ENCODE data around the gene LAMTOR3.

LAMTOR3 gene

DNA sequence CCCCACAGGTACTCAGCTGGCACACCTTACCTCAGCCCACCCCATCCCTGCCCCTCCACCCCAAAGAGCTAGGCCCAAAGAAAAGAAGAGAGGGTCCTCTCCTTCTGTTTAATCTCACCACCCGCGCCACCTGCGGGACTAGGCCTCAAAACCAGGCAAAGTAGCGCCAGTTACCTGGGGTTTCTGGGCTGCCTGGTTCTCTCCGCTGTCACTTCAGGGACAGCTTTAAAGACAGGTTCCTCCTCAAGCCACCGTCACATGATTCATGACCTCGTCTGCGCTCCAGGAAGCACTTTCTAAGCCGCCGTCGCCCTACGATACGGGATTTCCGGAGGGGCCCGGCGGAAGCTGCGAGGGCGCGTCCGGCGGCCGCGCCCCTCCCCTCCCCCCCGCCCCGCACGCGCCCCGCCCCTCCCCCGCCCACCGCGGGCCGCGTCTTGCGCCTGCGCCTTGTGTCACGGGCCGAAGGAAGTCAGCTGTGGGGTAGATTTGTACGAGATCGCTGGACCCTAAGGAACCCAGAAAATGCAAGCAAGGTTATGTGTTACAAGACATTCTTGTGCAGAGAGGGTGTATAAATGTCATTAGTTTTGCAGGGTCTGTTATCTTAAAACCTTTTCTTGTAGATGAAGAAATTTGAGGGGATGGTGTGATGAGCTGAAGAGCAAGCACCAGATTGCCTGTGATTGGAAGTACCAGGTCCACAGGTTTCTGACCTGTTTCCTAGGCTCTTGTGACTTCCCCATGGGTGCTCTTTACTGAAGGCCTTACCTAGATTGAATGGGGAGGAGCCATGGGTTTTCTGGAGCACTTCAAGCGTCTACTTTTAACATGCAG lies at the start of gene LAMTOR3:
TSS of gene LAMTOR3 (minus strand) at position 267 of the 837 bp plus-strand sequence. CDS start 464 bp downstream, outside the sequence.
- peak; percentile 84 to 89 for DNase-seq

DNA sequence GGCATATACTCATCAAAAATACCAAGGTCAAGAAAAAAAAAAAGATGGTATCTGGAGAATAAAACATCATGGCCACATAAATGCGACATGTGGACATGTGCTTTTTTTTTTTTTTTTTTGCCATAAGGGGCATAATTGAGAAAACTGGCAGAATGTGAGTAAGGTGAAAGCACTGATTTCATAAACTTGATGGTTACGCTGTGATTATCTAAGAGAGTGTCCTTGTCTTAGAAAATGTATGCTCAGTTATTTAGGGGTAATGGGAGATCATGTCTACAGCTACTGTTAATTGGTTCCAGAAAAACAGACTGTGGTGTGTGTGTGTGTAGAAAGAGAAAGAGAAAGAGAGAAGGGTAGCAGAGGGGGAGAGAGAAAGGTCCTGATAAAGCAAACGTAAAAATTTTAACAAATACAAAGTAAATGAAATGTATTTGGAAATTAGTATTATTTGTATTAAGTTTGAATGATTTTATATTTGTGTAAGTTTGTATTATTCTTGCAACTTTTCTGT lies 44.1 kb upstream of the LAMTOR3 start:
- DNase-seq, result no peak

GRCh38 chr4:99934891-99935290 lies 40.7 kb upstream of the LAMTOR3 start:
- DNase-seq, result no peak

- DNase-seq, result no peak
Measured at GRCh38 chr4:99927566-99927965, 33.3 kb upstream of the LAMTOR3 start.

GRCh38 chr4:99921174-99921573 lies 26.9 kb upstream of the LAMTOR3 start:
- no peak for DNase-seq

GRCh38 chr4:99918656-99919055 lies 24.4 kb upstream of the LAMTOR3 start:
- no peak for DNase-seq

DNA sequence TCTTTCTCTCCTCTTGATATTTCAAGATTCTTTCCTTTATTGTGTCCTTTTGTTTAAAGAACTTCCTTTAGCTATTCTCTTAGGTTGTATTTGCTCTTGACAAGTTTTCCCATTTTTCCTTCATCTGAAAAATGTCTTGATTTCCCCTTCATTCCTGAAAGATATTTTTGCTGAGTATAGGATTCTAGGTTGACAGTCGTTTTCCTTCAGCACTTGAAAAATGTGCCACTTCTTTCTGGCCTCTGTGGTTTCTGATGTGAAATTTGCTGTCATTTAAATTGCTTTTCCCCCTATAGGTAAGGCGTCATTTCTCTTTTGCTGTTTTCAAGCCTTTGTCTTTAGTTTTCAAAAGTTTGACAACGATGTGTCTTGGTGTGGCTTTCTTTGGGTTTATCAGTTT lies 23.3 kb upstream of the LAMTOR3 start:
- DNase-seq, result no peak

DNA sequence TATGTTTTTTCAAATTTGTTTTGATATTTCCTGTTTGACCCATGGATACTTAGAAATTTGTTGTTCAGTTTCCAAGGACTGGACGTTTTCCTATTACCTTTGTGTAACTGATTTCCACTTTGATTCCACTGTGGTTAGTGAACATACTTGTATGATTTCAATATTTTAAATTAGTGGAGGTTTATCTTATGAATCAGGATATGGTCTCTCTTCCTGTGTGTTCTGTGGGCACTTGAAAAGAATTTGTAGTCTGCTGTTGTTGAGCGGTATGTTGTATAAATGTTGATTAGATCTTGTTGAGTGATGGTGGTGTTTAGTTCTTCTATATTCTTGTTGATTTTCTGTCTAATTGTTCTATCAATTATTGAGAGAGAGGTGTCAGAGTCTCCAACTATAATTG lies 21.2 kb upstream of the LAMTOR3 start:
- DNase-seq, result no peak

GRCh38 chr4:99894998-99895397 lies 771 bp upstream of the LAMTOR3 start:
- no peak for DNase-seq

- no peak for DNase-seq
Measured at GRCh38 chr4:99893839-99894160, 427 bp downstream of the LAMTOR3 start.

GRCh38 chr4:99893029-99893428 lies 1.2 kb downstream of the LAMTOR3 start:
- DNase-seq, result no peak

DNA sequence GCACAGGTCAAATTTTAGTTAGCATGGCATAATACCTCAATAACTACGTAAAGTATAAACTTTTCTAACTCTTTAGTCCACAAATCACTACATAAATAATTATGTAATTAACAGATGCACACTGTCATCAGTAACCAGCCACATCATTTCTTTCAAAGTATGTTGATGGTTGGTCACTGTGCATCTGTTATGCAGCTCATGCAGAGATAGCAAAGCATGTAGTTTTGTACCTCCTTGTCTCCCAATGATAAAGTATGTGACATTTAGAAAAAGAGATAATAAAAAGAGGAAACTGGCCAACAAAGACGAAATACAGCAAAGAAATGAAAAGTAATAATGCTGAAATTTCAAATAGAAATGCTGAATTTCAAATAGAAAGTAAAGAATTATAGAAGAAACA lies 2.9 kb downstream of the LAMTOR3 start:
- DNase-seq, result no peak

GRCh38 chr4:99887837-99888236 lies 6.4 kb downstream of the LAMTOR3 start:
- DNase-seq, result no peak

GRCh38 chr4:99886146-99886545 lies 8.1 kb downstream of the LAMTOR3 start:
- no peak for DNase-seq

GRCh38 chr4:99885687-99886086 lies 8.5 kb downstream of the LAMTOR3 start:
- DNase-seq, result no peak

GRCh38 chr4:99885063-99885664 lies 9.1 kb downstream of the LAMTOR3 start:
- peak; percentile 5 to 25 for DNase-seq

DNA sequence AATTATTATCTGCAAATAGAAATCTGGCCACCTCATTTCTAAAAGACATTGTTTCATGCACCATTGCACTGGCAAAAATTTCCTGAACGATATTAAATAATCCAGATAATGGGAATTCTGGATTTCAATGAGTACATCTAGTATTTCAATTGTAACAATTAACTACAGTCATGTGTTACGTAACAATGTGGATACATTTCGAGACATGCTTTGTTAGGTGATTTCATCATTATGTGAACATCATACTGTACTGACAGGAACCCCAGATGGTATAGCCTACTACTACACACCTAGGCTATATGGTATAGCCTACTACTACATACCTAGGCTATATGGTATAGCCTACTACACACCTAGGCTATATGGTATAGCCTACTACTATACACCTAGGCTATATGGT lies 14.8 kb downstream of the LAMTOR3 start:
- no peak for DNase-seq

DNA sequence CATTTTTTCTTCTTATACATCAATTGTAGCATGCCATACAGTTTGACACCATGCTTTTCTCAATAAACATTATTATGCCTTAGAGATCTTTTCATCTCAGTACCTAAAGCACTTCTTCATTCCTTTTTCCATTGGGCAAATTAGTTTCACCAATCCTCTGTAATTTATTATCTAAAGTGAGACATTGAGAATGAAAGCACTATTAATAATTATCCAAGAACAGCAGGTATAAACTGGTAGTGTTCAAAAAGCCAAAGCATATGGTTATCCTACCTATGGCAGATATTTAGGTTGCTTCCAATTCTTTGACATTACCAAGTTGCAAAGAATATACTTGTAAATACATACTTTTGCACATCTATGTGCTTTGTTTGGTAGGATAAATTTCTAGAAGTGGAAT lies 15.6 kb downstream of the LAMTOR3 start:
- no peak for DNase-seq

GRCh38 chr4:99876946-99877345 lies 17.3 kb downstream of the LAMTOR3 start:
- DNase-seq, result no peak

DNA sequence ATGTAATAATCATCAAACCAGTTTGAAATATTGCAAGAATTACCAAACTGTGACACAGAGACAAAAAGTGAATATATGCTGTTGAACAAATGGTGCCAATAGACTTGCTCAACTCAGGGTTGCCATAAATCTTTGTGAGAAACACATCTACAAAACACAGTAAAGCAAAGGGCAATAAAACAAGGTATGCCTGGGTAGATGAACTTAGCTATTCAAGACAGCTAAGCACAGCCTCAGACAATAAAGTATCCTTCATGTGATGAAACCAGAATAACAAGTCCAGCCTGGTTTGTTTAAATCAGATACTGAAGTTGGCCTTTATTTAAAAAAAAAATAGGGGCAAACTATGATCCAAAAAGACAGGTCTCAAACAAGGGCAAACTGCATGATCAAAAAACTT lies 19.2 kb downstream of the LAMTOR3 start:
- DNase-seq, result no peak

DNA sequence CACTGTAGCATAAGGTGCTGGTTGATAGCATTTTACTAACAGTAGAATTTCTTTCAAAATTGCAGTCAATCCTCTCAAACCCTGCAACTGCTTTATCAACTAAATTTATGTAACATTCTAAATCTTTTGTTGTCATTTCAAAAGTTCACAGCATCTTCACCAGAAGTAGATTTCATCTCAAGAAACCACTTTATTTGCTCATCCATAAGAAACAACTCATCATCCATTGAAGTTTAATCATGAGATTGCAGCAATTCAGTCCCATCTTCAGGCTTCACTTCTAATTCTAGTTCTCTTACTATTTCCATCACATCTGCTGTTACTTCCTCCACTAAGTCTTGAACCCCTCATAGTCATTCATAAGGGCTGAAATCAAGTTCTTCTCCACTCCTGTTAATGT lies 21.7 kb downstream of the LAMTOR3 start:
- no peak for DNase-seq

DNA sequence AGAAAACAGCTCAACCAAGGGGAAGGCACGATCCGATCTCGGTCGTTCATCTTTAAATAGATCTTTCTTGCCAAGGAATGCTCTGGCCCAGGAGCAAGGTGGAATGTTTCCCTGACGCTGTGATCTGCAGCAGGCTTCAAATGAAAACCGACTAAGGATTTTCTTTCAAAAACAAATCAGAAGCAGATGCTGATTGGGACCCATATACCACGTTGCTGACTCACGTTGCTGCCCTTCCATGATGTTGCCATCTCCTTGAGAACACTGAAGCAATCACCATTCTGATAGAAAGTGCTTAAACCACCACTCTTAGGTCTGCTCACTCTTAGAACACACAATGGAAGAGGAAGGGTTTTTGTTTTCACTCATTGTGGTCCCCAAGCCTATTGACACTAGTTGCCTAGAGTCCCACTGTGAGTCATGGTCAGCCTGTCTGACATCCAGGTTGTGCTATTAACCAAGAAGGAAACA lies 26.1 kb downstream of the LAMTOR3 start:
- no peak for DNase-seq

DNA sequence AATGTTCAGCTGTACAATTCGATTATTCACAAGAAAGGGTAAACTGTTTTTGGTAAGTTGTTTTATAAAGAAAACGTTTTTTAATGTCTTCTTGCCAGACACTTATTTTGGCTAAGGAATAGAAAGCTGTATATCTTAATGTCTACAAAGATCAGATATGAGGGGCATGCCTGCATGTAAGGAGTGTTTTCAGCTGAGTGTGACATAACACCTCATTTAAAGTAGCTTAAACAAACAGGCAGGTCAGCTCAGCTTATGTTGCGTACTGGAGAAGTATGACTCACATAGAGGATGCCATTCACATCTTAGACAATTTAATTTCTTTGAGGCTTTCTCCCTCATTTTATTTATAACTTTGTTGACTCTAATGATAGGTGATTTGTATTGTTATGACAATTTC lies 30.4 kb downstream of the LAMTOR3 start:
- no peak for DNase-seq

- DNase-seq, result no peak
Measured at GRCh38 chr4:99861120-99861905, 32.9 kb downstream of the LAMTOR3 start.

All from activated CD4-positive, alpha-beta T cell treated with anti-CD3 and anti-CD28 coated beads for 4 hours (primary cell).